HL-60 (cell line): ENCODE data around the gene GTF2A1.

Experiments used
- DNase-seq, 2 experiments: peaks; one replicate each; pipeline ENCODE4 v3.0.0-alpha.2; 2010 to 2020; ENCODE audit warnings: low read depth in 1 of 2, low spot score in 1 of 2
- H3K27ac ChIP-seq: fragments of 250-450 bp; sonication (Bioruptor Pico); replicated peaks from 2 replicates; pipeline ENCODE4 v1.5.1; 2020; ENCODE audit warnings: mild to moderate bottlenecking, moderate library complexity
- H3K27me3 ChIP-seq: fragments of 250-450 bp; sonication (Bioruptor Pico); 2 replicates; pipeline ENCODE4 v1.5.1; 2021; ENCODE audit warnings: mild to moderate bottlenecking, moderate library complexity; ENCODE audit not compliant: insufficient read depth, poor library complexity, severe bottlenecking
- H3K4me3 ChIP-seq: replicated peaks from 2 replicates; pipeline ENCODE4 v1.5.1; 2011; ENCODE audit warnings: mild to moderate bottlenecking, control low read depth, low read length; ENCODE audit not compliant: insufficient read depth
- CTCF ChIP-seq: IDR thresholded peaks from one replicate; pipeline ENCODE4 v1.5.1; 2011; ENCODE audit warnings: low read length, control low read depth, inconsistent platforms; ENCODE audit not compliant: insufficient read depth
- GABPA ChIP-seq: IDR thresholded peaks from 2 replicates; pipeline ENCODE4 v1.6.1; 2012; ENCODE audit warnings: low read depth
- POLR2AphosphoS5 ChIP-seq: IDR thresholded peaks from 2 replicates; pipeline ENCODE4 v1.6.1; 2012; ENCODE audit warnings: low read depth
- REST ChIP-seq: IDR thresholded peaks from 2 replicates; pipeline ENCODE4 v1.6.1; 2012; ENCODE audit warnings: low read depth; ENCODE audit not compliant: insufficient replicate concordance
- SPI1 ChIP-seq: IDR thresholded peaks from 2 replicates; pipeline ENCODE4 v1.6.1; 2012; ENCODE audit warnings: low read depth, mild to moderate bottlenecking, borderline replicate concordance

The GTF2A1 gene

GRCh38 chr14:81177225-81177624 lies 43.5 kb downstream of the GTF2A1 start:
- H3K4me3 ChIP-seq = no peak overlapping the region
- H3K27me3 ChIP-seq = no peaks in the 10 kb centered on the region
- no peak for DNase-seq
- no peak overlapping the region for H3K27ac ChIP-seq
- no peak for TF ChIP-seq GABPA
- TF ChIP-seq SPI1 = no peak
- TF ChIP-seq CTCF = no peak
- TF ChIP-seq POLR2AphosphoS5 = no peak
- no peak for TF ChIP-seq REST

GRCh38 chr14:81176241-81176640 lies 44.5 kb downstream of the GTF2A1 start:
- Histone ChIP-seq H3K27me3 (no peaks in the 10 kb centered on the region), H3K27ac (no peak overlapping the region), H3K4me3 (no peak overlapping the region)
- TF ChIP-seq SPI1 = no peak
- TF ChIP-seq REST = no peak
- no peak for TF ChIP-seq GABPA
- TF ChIP-seq CTCF = no peak
- TF ChIP-seq POLR2AphosphoS5 = no peak
- DNase-seq = peak in 1 of 2 experiments; percentile 72

GRCh38 chr14:81172881-81173280 lies 47.9 kb downstream of the GTF2A1 start:
- no peak for DNase-seq
- Histone ChIP-seq H3K4me3 (no peak overlapping the region), H3K27me3 (no peaks in the 10 kb centered on the region), H3K27ac (no peak overlapping the region)
- TF ChIP-seq REST = no peak
- TF ChIP-seq CTCF = no peak
